CD4-positive, alpha-beta T cell treated with Interleukin-4 for 1 hour (primary cell): Measurements from ENCODE around the gene C10orf95.

ENCODE experiments used
- DNase-seq, 2 donors: peaks; one replicate each; pipeline ENCODE4 v3.0.0-alpha.2; 2020 to 2022

C10orf95 gene

DNA sequence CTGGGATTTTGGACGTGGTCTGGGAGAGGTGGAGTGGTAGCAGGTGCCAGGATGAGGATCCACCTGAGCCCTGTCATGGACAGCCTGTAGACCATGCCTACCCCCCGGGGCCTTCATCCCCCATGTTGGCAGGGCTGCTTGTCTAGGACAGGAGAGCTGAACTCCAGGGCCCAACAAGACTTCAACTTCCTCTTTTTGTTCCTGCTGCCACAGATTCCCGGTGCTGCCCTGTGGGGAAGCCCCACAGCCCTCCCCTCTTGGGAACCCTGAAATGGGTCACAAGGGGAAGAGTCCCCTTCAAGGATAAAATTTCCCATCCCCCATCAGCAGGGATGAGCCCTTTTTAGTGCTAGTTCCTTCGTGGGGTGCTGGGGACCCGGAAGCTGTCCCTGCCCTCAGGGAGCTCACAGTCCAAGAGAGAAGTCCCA, 17.7 kb downstream of the C10orf95 start:
- peak in 1 of 2 donors; percentile 22 for DNase-seq

GRCh38 chr10:102432162-102432950, 19.0 kb downstream of the C10orf95 start, which contains the start of gene CUEDC2:
CUEDC2 (minus strand) TSS chr10:102432574; CDS start chr10:102425188, 7,386 bp downstream.
- DNase-seq = peak; percentile 94 to 97

DNA sequence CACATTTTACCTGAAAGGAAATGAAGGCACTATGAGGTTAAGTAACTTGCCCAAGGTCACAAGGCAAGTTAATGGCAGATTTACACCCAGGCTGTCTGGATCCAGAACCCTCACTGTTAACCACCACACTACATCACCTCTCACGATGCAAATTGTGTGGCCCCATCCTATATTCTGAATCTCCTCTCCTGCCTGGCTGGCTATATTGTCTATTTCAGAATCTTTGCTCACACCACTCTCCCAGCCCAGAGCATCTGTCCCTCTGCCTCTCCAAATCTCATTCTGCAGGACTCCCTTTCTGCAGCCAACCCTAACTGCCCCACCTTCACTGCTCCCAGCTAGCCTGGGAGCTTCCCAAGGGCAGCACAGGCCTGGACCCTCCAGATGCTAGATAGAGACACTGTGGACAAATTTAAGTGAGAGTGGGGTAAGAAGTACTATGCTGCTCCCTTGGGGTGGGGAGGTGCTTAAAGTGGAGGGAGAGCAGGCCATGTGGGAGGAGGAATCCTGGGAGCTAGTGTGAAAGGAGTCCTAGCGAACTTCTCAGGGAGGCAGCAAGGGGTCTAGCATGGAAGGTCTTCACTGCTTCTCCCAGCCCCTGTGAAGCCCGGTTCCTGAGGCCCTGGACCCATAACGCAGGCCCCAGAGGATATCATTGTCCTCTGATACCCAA, 19.8 kb downstream of the C10orf95 start:
- no peak for DNase-seq

DNA sequence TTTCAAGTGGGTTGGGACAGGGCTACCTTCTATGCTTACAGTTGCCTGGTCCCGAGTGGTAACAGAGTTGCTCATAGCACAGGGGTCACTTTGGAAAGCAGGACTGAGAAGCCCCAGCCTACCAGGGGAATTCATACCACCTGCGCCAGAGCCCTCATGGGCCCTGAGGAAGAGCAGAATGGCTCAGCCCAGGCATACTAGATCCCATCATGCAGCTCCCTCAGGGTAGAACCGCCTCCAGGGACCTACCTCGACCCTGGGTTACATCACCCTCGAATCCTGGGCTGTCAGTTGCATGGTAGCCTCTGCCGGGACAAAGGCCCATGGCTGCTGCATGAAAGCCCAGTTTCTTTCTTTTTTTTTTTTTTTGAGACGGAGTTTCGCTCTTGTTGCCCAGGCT, 21.9 kb downstream of the C10orf95 start:
- DNase-seq = no peak

- DNase-seq = no peak
Observed at GRCh38 chr10:102426803-102427287, 24.5 kb downstream of the C10orf95 start.

- no peak for DNase-seq
Observed at GRCh38 chr10:102425444-102425843, 25.9 kb downstream of the C10orf95 start.

GRCh38 chr10:102424916-102425315, 26.4 kb downstream of the C10orf95 start:
- DNase-seq = no peak

DNA sequence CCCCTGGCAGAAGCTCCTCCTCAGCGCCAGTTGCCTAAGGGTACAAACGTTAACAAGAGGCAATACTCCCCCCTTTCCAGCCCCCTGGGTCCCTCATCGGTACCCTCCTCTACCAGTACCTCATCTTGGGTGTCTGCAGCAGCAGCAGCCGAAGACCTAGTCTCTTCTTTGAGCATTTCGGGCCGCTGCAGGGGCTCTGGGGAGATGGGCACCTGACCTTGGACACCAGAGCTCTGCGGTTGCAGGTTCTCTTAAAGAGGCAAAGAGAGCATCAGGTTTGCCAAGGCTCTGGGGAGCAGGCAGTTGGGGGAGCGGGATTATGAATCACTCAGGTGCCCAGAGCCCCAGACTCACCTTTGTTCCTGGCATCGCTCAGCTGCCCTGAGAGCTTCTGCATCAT, 27.2 kb downstream of the C10orf95 start:
- DNase-seq = no peak

DNA sequence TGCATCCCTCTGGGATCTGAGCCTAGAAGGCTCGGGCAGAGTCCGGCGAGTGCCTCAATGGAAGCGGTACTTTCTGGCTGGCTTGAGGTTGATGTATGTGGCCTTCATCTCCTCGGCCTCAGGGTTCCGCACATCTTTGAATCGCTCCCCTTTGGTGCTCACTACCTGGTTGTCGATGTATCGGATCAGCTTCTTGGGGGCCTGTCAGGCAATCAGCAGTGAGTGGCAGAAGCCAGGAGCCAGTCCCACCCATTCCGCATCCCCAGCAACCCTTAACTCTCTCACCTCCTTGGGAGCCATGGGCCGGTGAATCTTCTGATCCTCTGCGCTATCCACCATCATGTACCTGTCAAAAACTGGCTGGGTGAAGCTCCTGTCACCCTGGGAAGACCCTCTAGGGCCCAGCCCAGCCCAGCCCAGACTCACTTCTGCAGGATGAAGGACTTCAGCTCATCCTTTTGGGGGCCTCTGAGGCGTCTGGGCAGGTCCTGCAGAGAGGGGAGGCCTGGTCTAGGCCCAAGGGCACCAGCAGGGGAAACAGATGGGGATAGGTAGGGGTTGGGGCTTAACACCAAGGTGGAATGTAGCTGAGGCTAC, 27.9 kb downstream of the C10orf95 start:
- no peak for DNase-seq

DNA sequence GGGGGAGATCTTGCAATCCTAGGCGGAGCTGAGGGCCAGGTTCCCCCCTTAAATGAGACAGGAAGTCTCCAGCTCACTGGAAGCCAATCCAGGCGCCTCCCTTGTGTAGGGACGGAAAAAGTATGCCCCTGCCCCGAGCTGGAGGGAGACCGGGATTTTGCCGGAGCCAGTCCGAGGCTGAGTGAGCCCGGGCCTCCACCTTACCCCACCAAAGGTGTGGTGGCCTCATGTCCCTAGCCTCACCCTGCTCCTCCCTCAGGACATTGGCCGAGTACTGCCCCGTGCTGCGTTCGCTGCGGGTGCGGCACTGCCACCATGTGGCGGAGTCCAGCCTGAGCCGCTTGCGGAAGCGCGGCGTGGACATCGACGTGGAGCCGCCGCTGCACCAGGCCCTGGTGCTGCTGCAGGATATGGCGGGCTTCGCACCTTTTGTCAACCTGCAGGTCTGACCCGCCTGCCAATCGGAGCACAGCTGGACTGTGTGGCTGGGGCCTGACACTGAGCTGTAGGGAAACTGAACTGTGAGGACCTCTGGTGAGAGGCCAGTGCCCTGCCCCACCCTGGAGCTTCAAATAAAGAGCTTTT, 28.7 kb downstream of the C10orf95 start:
- DNase-seq = peak; percentile 54 to 67

GRCh38 chr10:102421757-102422512, 29.4 kb downstream of the C10orf95 start:
- peak in 1 of 2 donors; percentile 26 for DNase-seq

- no peak for DNase-seq
Observed at GRCh38 chr10:102421507-102421756, 29.9 kb downstream of the C10orf95 start.

GRCh38 chr10:102420714-102421506, 30.4 kb downstream of the C10orf95 start, which contains the start of gene FBXL15:
FBXL15 (plus strand) TSS chr10:102420836; CDS start chr10:102421130, 294 bp downstream.
- DNase-seq = peak; percentile 96 to 97

- no peak for DNase-seq
Observed at GRCh38 chr10:102420181-102420713, 31.1 kb downstream of the C10orf95 start.

DNA sequence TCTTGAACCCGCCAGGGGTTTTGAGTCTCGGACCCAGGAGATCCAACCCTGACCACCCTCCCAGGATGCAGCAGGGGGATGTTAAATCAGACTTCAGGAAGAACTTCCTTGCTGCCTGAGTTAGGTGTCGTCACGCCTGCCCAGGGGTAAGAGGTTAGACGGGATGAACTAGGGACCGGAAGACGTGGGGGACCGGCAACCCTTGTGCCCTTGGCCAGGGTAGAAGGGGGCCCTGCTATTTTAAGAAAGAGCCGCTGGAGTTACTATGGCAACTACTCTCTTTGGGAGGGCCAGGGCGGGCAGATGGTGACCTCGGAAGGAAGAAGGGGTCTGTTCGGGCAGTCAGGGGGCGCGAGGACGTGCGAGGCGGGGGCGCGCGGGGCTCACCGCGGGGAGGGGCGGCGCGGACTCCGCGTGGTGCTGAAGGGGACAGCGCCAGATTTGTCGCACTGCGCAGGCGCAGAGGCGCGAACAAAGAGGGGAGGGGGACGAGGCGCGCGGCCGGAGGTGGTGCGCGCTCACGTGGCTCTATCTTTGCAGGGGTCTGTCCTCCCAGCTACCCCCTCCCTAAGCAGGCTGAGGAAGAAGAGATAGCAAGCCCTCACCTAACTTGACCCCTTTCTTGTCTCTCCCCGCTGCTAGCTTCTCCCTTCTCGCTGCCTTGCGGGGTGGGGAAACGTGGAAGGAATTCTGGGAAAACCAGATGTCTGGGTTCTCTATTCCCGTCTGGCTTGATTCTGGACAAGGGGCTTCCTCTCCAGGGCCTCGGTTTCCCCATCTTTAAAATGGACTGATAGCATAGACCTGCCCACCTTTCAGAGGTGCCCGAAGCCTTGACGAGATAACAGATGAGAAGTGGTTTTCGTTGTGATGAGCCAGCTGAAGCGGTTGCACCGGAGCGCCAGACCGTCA, 31.8 kb downstream of the C10orf95 start:
- peak; percentile 58 to 69 for DNase-seq

GRCh38 chr10:102418622-102419268, 32.6 kb downstream of the C10orf95 start, which contains the start of gene PSD:
PSD (minus strand) TSS chr10:102418785; CDS start chr10:102417038, 1,747 bp downstream.
- DNase-seq = no peak

GRCh38 chr10:102416695-102417094, 34.6 kb downstream of the C10orf95 start:
- no peak for DNase-seq

GRCh38 chr10:102416283-102416682, 35.1 kb downstream of the C10orf95 start:
- no peak for DNase-seq

DNA sequence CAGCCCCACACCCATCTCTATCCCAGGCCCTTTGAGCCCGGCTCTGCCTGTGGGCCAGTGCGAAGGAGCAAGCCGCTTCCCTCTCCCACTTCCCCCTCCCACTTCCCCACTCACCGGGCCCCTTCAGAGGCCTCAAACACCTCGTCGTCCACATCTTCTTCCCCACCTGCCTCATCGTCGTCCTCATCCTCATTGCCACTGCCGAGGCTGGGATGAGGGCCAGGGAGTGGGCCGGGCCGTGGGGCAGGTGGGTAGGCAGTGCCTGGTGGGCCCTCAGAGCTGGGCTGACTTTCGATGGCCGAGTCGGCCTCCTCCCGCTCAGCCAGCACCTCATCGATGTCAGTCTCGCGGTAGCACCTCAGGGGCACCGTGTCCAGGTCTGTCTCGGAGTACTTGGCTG, 36.6 kb downstream of the C10orf95 start:
- no peak for DNase-seq
